Smooth muscle cell (in vitro differentiated cells): ENCODE data around the gene SLC38A6. TPM values are rescaled to one million over a fixed set of nuclear protein-coding genes. Genes with fewer than 3 reads are reported as not detected.

ENCODE experiments used
- DNase-seq: peaks from one replicate; lab custom pipeline; 2025; ENCODE audit not compliant: unreplicated experiment; lab: John Stamatoyannopoulos, UW
- H2AFZ ChIP-seq: fragments of 200-600 bp; sonication (generic); 2 replicates; pipeline ENCODE4 v1.6.0; 2016; ENCODE audit warnings: antibody characterized with exemption, low read depth, mild to moderate bottlenecking
- H3F3A ChIP-seq: fragments of 200-600 bp; sonication (generic); 2 replicates; pipeline ENCODE4 v1.6.0; 2017; ENCODE audit warnings: antibody characterized with exemption, low read depth
- H3K27ac ChIP-seq: fragments of 200-600 bp; sonication (generic); 2 replicates; pipeline ENCODE4 v1.5.1; 2016; ENCODE audit warnings: low read depth, mild to moderate bottlenecking
- H3K27me3 ChIP-seq: fragments of 200-600 bp; sonication (generic); 2 replicates; pipeline ENCODE4 v1.6.1; 2016; ENCODE audit warnings: low read depth, mild to moderate bottlenecking
- H3K36me3 ChIP-seq: fragments of 200-600 bp; sonication (generic); 2 replicates; pipeline ENCODE4 v1.5.1; 2016; ENCODE audit warnings: low read depth
- H3K4me1 ChIP-seq: fragments of 200-600 bp; sonication (generic); 2 replicates; pipeline ENCODE4 v1.5.1; 2016; ENCODE audit warnings: low read depth
- H3K4me2 ChIP-seq: fragments of 200-600 bp; sonication (generic); 2 replicates; pipeline ENCODE4 v1.6.0; 2016; ENCODE audit warnings: mild to moderate bottlenecking
- H3K4me3 ChIP-seq: fragments of 200-600 bp; sonication (generic); 2 replicates; pipeline ENCODE4 v1.5.1; 2016; ENCODE audit warnings: mild to moderate bottlenecking
- H3K79me2 ChIP-seq: fragments of 200-600 bp; sonication (generic); 2 replicates; pipeline ENCODE4 v1.6.0; 2016; ENCODE audit warnings: low read depth, mild to moderate bottlenecking
- H3K9ac ChIP-seq: fragments of 200-600 bp; sonication (generic); 2 replicates; pipeline ENCODE4 v1.6.0; 2016; ENCODE audit warnings: low read depth
- H3K9me3 ChIP-seq: fragments of 200-600 bp; sonication (generic); replicated peaks from 2 replicates; pipeline ENCODE4 v1.5.1; 2016; ENCODE audit warnings: low read depth
- H4K20me1 ChIP-seq: fragments of 200-600 bp; sonication (generic); 2 replicates; pipeline ENCODE4 v1.6.0; 2016; ENCODE audit warnings: low read depth
- WGBS: methylation state at CpG from one replicate; pipeline ENCODE4 v1.1.7; 2016; ENCODE audit warnings: low lambda C conversion rate; 5-methylcytosine and 5-hydroxymethylcytosine counted together
- polyA plus RNA-seq: library from polyadenylated mRNA; unstranded; fragments of >200 nt; fragmentation: Nextera tagmentation; extraction: Ambion mirVana; gene quantifications from 2 replicates; pipeline ENCODE4 v1.2.1, GENCODE V29; 2016
- small RNA-seq: library from RNA; depleted of rRNA; stranded (forward); fragments of <200 nt; gene quantifications from one replicate; pipeline ENCODE3, GENCODE V24; 2014
- total RNA-seq: library from RNA; depleted of rRNA; stranded (reverse); fragments of >200 nt; gene quantifications from 2 replicates; pipeline ENCODE4 v1.2.3, GENCODE V29; 2014
- TF ChIP-seq, protein P1 (sequence below): fragments of 200-600 bp; sonication (generic); IDR thresholded peaks from 2 replicates; pipeline ENCODE4 v1.5.1; 2017; ENCODE audit warnings: borderline replicate concordance, mild to moderate bottlenecking, antibody characterized with exemption; ENCODE audit not compliant: insufficient read depth, poor library complexity, severe bottlenecking

Gene SLC38A6
- total and polyA plus RNA-seq, 2 experiments from 2014 or later: 5.5 to 28.7 TPM

DNA sequence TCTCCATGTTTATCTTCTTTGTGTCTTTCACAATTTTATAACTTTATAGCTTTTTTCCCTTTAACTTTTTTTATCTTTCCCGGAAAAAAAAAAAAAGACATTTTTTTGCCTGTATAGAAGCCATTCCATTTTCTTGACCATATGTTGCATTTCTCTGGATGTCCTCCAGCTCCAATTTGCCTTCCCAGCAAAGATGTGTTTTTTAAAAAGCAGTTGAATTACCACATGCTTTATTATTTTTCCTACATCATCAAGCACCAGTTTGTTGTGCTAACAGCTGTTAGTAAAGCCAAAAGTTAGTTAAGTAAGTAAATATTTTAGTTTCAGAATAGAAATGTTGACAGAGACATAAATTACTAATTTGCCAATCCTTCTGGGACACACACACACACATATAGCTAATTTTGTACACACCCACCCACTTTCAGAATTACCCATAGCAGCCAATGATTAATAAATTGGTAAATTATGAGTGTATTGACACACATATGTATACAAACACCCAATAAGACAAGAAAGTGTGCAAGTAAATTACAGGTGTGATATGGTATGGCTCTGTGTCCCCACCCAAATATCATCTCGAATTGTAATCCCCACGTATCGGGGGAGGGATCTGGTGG lies 118.3 kb downstream of the SLC38A6 start:
- Histone ChIP-seq H2AFZ (no peak overlapping the region), H3K27ac (no peak overlapping the region), H3K9ac (no peak overlapping the region), H3K9me3 (no peaks in the 10 kb centered on the region), H3K79me2 (no peaks in the 10 kb centered on the region), H3K4me3 (no peak overlapping the region), H3K4me2 (no peak overlapping the region), H3F3A (no peaks in the 10 kb centered on the region), H3K27me3 (no peaks in the 10 kb centered on the region), H3K4me1 (peaks cover 20% of the 10 kb centered on the region), H4K20me1 (no peaks in the 10 kb centered on the region), H3K36me3 (no peaks in the 10 kb centered on the region)
- 70% methylated on average over 4 of the region's 4 CpGs for WGBS
- DNase-seq: no peak
- TF ChIP-seq, protein P1, sequence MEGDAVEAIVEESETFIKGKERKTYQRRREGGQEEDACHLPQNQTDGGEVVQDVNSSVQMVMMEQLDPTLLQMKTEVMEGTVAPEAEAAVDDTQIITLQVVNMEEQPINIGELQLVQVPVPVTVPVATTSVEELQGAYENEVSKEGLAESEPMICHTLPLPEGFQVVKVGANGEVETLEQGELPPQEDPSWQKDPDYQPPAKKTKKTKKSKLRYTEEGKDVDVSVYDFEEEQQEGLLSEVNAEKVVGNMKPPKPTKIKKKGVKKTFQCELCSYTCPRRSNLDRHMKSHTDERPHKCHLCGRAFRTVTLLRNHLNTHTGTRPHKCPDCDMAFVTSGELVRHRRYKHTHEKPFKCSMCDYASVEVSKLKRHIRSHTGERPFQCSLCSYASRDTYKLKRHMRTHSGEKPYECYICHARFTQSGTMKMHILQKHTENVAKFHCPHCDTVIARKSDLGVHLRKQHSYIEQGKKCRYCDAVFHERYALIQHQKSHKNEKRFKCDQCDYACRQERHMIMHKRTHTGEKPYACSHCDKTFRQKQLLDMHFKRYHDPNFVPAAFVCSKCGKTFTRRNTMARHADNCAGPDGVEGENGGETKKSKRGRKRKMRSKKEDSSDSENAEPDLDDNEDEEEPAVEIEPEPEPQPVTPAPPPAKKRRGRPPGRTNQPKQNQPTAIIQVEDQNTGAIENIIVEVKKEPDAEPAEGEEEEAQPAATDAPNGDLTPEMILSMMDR: no peak

- H4K20me1 ChIP-seq: no peaks in the 10 kb centered on the region
- no peaks in the 10 kb centered on the region for H3K9me3 ChIP-seq
- no peak for DNase-seq
- no peaks in the 10 kb centered on the region for H3F3A ChIP-seq
- H2AFZ ChIP-seq: no peak overlapping the region
- peak overlapping the region; percentile 3 for H3K9ac ChIP-seq
- 71% methylated on average over 4 of the region's 4 CpGs for WGBS
- H3K27ac ChIP-seq: no peak overlapping the region
- H3K4me1 ChIP-seq: peaks cover 24% of the 10 kb centered on the region
- no peaks in the 10 kb centered on the region for H3K27me3 ChIP-seq
- no peak overlapping the region for H3K4me2 ChIP-seq
- H3K4me3 ChIP-seq: no peak overlapping the region
- H3K79me2 ChIP-seq: no peaks in the 10 kb centered on the region
- H3K36me3 ChIP-seq: no peaks in the 10 kb centered on the region
- TF ChIP-seq, protein P1: no peak
These were observed 120.9 kb downstream of the SLC38A6 start for GRCh38 chr14:61101803-61102548.

Small RNA genes within 50 kb of the gene (small RNA-seq; reads per million reads assigned to genes)
- gene RNU6-398P: not detected

Other genes with a start within 250 kb of the SLC38A6 start
- 48.8 and 62.7 TPM in 2 replicates for gene MNAT1, start 246.5 kb upstream of the SLC38A6 start, total RNA-seq
- gene MNAT1, start 246.5 kb upstream of the SLC38A6 start, polyA plus RNA-seq: 28.1 and 31.6 TPM in 2 replicates
- gene TRMT5, start 166 bp upstream of the SLC38A6 start, total RNA-seq: 6.6 and 9.1 TPM in 2 replicates
- gene TRMT5, start 166 bp upstream of the SLC38A6 start, polyA plus RNA-seq: 4.1 and 4.5 TPM in 2 replicates